Astrocyte (in vitro differentiated cells and primary cell): Measurements from ENCODE around the gene BSND.

Experiments used
- EZH2 ChIP-seq: IDR thresholded peaks from 2 replicates; pipeline ENCODE4 v1.6.1; 2012; ENCODE audit warnings: mild to moderate bottlenecking, low read length, inconsistent platforms; ENCODE audit not compliant: insufficient read depth
- TF ChIP-seq, protein P1 (sequence below): IDR thresholded peaks from 2 replicates; pipeline ENCODE4 v1.5.1; 2011; ENCODE audit warnings: low read depth, mild to moderate bottlenecking, inconsistent platforms, low read length, moderate library complexity; ENCODE audit not compliant: insufficient read depth

DNA sequence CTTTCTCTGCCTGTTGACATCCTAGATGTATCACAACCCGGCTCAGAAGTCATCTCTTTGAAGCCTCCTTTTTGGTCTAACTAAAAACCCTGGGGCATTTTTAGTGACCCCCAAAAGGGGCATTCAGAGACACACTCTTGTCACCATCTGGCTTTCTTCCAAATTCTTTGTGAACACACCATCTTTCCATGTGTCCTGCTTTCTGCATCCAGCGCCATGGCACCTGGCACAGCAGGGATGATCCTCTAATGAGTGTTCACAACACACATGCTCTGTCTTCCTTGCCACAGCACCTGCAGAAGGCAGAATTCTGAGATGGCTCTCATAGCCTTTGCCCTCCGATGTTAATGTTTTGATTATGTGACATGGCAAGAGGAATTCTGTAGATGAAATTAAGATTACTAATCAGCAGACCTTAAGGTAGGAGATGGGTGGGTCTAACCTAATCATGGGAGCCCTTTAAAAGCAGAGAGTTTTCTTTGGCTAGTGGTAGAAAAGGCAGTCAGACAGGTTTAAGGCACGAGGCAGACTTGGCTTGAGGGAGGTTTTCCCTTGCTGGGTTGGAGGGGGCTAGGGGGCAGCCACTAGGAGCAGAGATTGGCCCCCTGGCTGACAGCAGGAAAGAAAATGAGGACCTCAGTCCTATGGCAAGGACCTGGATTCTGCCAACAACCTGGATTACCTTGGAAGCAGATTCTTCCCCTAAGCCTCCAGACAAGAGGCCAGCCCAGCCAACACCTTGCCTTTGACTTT lies 23.2 kb upstream of the BSND start:
- TF ChIP-seq, protein P1, sequence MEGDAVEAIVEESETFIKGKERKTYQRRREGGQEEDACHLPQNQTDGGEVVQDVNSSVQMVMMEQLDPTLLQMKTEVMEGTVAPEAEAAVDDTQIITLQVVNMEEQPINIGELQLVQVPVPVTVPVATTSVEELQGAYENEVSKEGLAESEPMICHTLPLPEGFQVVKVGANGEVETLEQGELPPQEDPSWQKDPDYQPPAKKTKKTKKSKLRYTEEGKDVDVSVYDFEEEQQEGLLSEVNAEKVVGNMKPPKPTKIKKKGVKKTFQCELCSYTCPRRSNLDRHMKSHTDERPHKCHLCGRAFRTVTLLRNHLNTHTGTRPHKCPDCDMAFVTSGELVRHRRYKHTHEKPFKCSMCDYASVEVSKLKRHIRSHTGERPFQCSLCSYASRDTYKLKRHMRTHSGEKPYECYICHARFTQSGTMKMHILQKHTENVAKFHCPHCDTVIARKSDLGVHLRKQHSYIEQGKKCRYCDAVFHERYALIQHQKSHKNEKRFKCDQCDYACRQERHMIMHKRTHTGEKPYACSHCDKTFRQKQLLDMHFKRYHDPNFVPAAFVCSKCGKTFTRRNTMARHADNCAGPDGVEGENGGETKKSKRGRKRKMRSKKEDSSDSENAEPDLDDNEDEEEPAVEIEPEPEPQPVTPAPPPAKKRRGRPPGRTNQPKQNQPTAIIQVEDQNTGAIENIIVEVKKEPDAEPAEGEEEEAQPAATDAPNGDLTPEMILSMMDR = no peak
- no peak for TF ChIP-seq EZH2
